B cell (primary cell): ENCODE data around the gene TMEM30B. TPM values are rescaled to one million over a fixed set of nuclear protein-coding genes. Genes with fewer than 3 reads are reported as not detected.

ENCODE experiments used
- ATAC-seq: fragments of 200-7000 bp; cut with Tn5 transposase; one replicate; pipeline ENCODE4 v1.10.0; 2021; ENCODE audit warnings: low read depth, mild to moderate bottlenecking, moderate number of reproducible peaks, moderate library complexity
- CTCF ChIA-PET: fragments of 350-600 bp; sonication (Branson Sonifier 250); formaldehyde crosslinking; loops from one replicate; lab custom pipeline; 2021; ENCODE audit warnings: antibody characterized with exemption, inconsistent platforms; lab: Charles Lee
- POLR2A ChIA-PET: fragments of 350-600 bp; sonication (Branson Sonifier 250); formaldehyde crosslinking; loops from one replicate; lab custom pipeline; 2021; ENCODE audit warnings: antibody characterized with exemption; lab: Charles Lee
- DNase-seq: peaks from one replicate; pipeline ENCODE4 v3.0.0; 2013
- H2AFZ ChIP-seq: 2 replicates; pipeline ENCODE4 v1.6.1; 2012; ENCODE audit warnings: mild to moderate bottlenecking, low read depth, low read length; ENCODE audit not compliant: insufficient read depth, poor library complexity, severe bottlenecking
- H3K27ac ChIP-seq, 2 donors: 1 replicate in 1 of 2; 2 replicates in 1 of 2; pipeline ENCODE4 v1.5.1; 2012 to 2013; ENCODE audit warnings: low read length in 2 of 2, mild to moderate bottlenecking in 2 of 2, moderate library complexity in 1 of 2
- H3K27me3 ChIP-seq, 4 experiments: fragments of 200-600 bp in 1 of 4; sonication (generic) in 1 of 4; replicated peaks in 1 of 4; 1 replicate in 2 of 4; 2 replicates in 2 of 4; pipeline versions ENCODE4 v1.6.1 to v1.7.0; 2013 to 2016; ENCODE audit warnings: low read length in 3 of 4, mild to moderate bottlenecking in 2 of 4, mixed read lengths in 1 of 4, moderate library complexity in 1 of 4; ENCODE audit not compliant: insufficient read depth in 4 of 4, control insufficient read depth in 3 of 4; ENCODE audit errors: control extremely low read depth in 1 of 4
- H3K36me3 ChIP-seq, 2 experiments: replicated peaks in 1 of 2; 1 replicate in 1 of 2; 2 replicates in 1 of 2; pipeline versions ENCODE4 v1.6.1 to v1.7.1; 2013; ENCODE audit warnings: low read length in 1 of 2; ENCODE audit not compliant: insufficient read depth in 2 of 2, control insufficient read depth in 1 of 2; ENCODE audit errors: control extremely low read depth in 1 of 2, extremely low read depth in 1 of 2
- H3K4me1 ChIP-seq, 2 donors: fragments of 200-600 bp in 1 of 2; sonication (generic) in 1 of 2; 1 replicate in 1 of 2; 2 replicates in 1 of 2; pipeline versions ENCODE4 v1.5.1 to v1.6.1; 2013 to 2017; ENCODE audit warnings: low read length in 2 of 2; ENCODE audit not compliant: control insufficient read depth in 2 of 2, insufficient read depth in 2 of 2
- H3K4me2 ChIP-seq: replicated peaks from 2 replicates; pipeline ENCODE3; 2012; ENCODE audit warnings: mild to moderate bottlenecking, low read depth, low read length; ENCODE audit not compliant: poor library complexity, severe bottlenecking
- H3K4me3 ChIP-seq, 5 experiments: fragments of 200-600 bp in 1 of 5; sonication (generic) in 1 of 5; 1 replicate in 3 of 5; 2 replicates in 2 of 5; pipeline versions ENCODE4 v1.5.1 to v1.7.0; 2011 to 2016; ENCODE audit warnings: low read length in 4 of 5, mild to moderate bottlenecking in 4 of 5, low read depth in 2 of 5, control low read depth in 1 of 5, moderate library complexity in 1 of 5; ENCODE audit not compliant: insufficient read depth in 1 of 5; ENCODE audit errors: control extremely low read depth in 1 of 5, extremely low read depth in 1 of 5
- H3K79me2 ChIP-seq: fragments of 200-600 bp; sonication (generic); one replicate; pipeline ENCODE4 v1.6.0; 2016; ENCODE audit warnings: low read length; ENCODE audit not compliant: control insufficient read depth, insufficient read depth
- H3K9ac ChIP-seq: fragments of 200-600 bp; sonication (generic); 2 replicates; pipeline ENCODE4 v1.6.1; 2017; ENCODE audit warnings: mild to moderate bottlenecking, low read length, moderate library complexity
- H3K9me3 ChIP-seq, 3 donors: one replicate each; pipeline versions ENCODE4 v1.6.1 to v1.7.1; 2013; ENCODE audit warnings: low read length in 2 of 3; ENCODE audit not compliant: control insufficient read depth in 2 of 3, insufficient read depth in 1 of 3; ENCODE audit errors: control extremely low read depth in 1 of 3
- H4K20me1 ChIP-seq: 2 replicates; pipeline ENCODE4 v1.6.0; 2012; ENCODE audit warnings: mild to moderate bottlenecking, low read length; ENCODE audit not compliant: insufficient read depth, control insufficient read depth, poor library complexity, severe bottlenecking
- H3K27ac Mint-ChIP-seq: one replicate; pipeline ENCODE4 v1.8.0; 2021; ENCODE audit warnings: mixed read lengths
- H3K27me3 Mint-ChIP-seq: one replicate; pipeline ENCODE4 v1.8.0; 2021; ENCODE audit warnings: mixed read lengths
- H3K4me1 Mint-ChIP-seq: one replicate; pipeline ENCODE4 v1.8.0; 2021; ENCODE audit warnings: mixed read lengths
- H3K4me3 Mint-ChIP-seq: one replicate; pipeline ENCODE4 v1.8.0; 2021; ENCODE audit warnings: mixed read lengths
- H3K9me3 Mint-ChIP-seq: one replicate; pipeline ENCODE4 v1.8.0; 2022; ENCODE audit warnings: mixed read lengths; ENCODE audit not compliant: insufficient read depth
- CTCF ChIP-seq: fragments of 200-600 bp; IDR thresholded peaks from one replicate; pipeline ENCODE4 v1.8.0; 2022; ENCODE audit warnings: antibody characterized with exemption, mild to moderate bottlenecking
- EZH2 ChIP-seq: IDR thresholded peaks from 2 replicates; pipeline ENCODE4 v1.6.1; 2012; ENCODE audit warnings: borderline replicate concordance, low read depth, mild to moderate bottlenecking, moderate library complexity, low read length; ENCODE audit not compliant: insufficient read depth, poor library complexity, severe bottlenecking
- WGBS: methylation state at CpG from one replicate; pipeline ENCODE4 v1.1.5; 2013; ENCODE audit warnings: missing lambda C conversion rate; ENCODE audit not compliant: insufficient coverage; 5-methylcytosine and 5-hydroxymethylcytosine counted together
- intact Hi-C: fragments of 100-400 bp; cut with micrococcal nuclease; formaldehyde crosslinking; loops from one replicate; pipeline ENCODE4 v1.10.0; 2022
- polyA plus RNA-seq: library from polyadenylated mRNA; depleted of rRNA; stranded (reverse); fragments of >200 nt; gene quantifications from 2 replicates; pipeline ENCODE4 v1.2.3, GENCODE V29; 2012
- total RNA-seq, 2 donors: library from RNA; stranded (reverse); fragments of 120-200 nt in 1 of 2; gene quantifications; 1 replicate in 1 of 2; 2 replicates in 1 of 2; pipeline versions ENCODE4 v1.2.3 to v1.2.4, GENCODE V29; 2013 to 2022

The TMEM30B gene
- total and polyA plus RNA-seq, 2 donors (not counting 1 experiment from before 2014, with no cell fraction given) = 0.19 to 0.20 TPM

- Mint-ChIP-seq H3K27me3 (peaks cover 18% of the 10 kb centered on the region), H3K4me3 (no peak overlapping the region), H3K27ac (no peak overlapping the region), H3K9me3 (peaks cover 1% of the 10 kb centered on the region), H3K4me1 (no peaks in the 10 kb centered on the region)
- TF ChIP-seq EZH2 = no peak
- no peak for TF ChIP-seq CTCF
- Histone ChIP-seq H3K4me3 (no peak overlapping the region), H3K4me2 (no peak overlapping the region), H3K27me3 (peaks cover 0 to 3% (median 0%) of the 10 kb centered on the region in 4 experiments), H2AFZ (no peak overlapping the region), H3K4me1 (no peaks in the 10 kb centered on the region), H3K9ac (no peak overlapping the region), H3K9me3 (no peaks in the 10 kb centered on the region), H4K20me1 (no peaks in the 10 kb centered on the region), H3K27ac (no peak overlapping the region), H3K36me3 (no peaks in the 10 kb centered on the region), H3K79me2 (no peaks in the 10 kb centered on the region)
- 89% methylated on average over 2 of the region's 4 CpGs for WGBS
- ChIA-PET POLR2A (no interaction called here), CTCF (no interaction called here)
- intact Hi-C loops = no loop called here
- DNase-seq (no peak), ATAC-seq (no peak)
Observed at GRCh38 chr14:61246721-61247120, 34.4 kb downstream of the TMEM30B start.

- POLR2A ChIA-PET = no interaction called here
- DNase-seq = no peak
- H3K4me1 Mint-ChIP-seq = no peaks in the 10 kb centered on the region
- Histone ChIP-seq H3K79me2 (no peaks in the 10 kb centered on the region), H3K27me3 (peaks cover 0 to 5% (median 0%) of the 10 kb centered on the region in 4 experiments), H3K9me3 (peaks cover 0 to 16% (median 5%) of the 10 kb centered on the region in 3 donors), H3K36me3 (no peaks in the 10 kb centered on the region), H3K4me3 (no peak overlapping the region), H2AFZ (no peak overlapping the region), H4K20me1 (no peaks in the 10 kb centered on the region), H3K4me2 (no peak overlapping the region), H3K27ac (no peak overlapping the region), H3K9ac (no peak overlapping the region), H3K4me1 (no peaks in the 10 kb centered on the region)
- H3K27ac Mint-ChIP-seq = no peak overlapping the region
- whole genome bisulfite sequencing = 83% methylated on average over 6 of the region's 9 CpGs
- no peak overlapping the region for H3K4me3 Mint-ChIP-seq
- intact Hi-C loops = no loop called here
- CTCF ChIA-PET = interaction anchor here (1.1 kb wide), 2 partner anchors 619 to 894 kb away, joined by 3 read pairs; no protein-coding TSS in a partner anchor
- no peak for TF ChIP-seq EZH2
- no peak for TF ChIP-seq CTCF
- peaks cover 19% of the 10 kb centered on the region for H3K27me3 Mint-ChIP-seq
- ATAC-seq = no peak
- peaks cover 7% of the 10 kb centered on the region for H3K9me3 Mint-ChIP-seq
Observed at GRCh38 chr14:61244009-61244408, 37.1 kb downstream of the TMEM30B start.
